Ovary (tissue), 9 donors: ENCODE results near the gene JAK2. TPM values are rescaled to one million over a fixed set of nuclear protein-coding genes. Genes with fewer than 3 reads are reported as not detected.

Experiments used
- DNase-seq, 5 donors: peaks; one replicate each; pipeline ENCODE4 v3.0.0-alpha.2; 2019 to 2020
- H3K27ac ChIP-seq, 2 donors: fragments of 200-600 bp; one replicate each; pipeline versions ENCODE4 v1.5.1 to v1.8.0; 2019 to 2022
- H3K27me3 ChIP-seq: fragments of 200-600 bp; one replicate; pipeline ENCODE4 v1.8.0; 2022
- H3K36me3 ChIP-seq: fragments of 200-600 bp; sonication (generic); one replicate; pipeline ENCODE4 v1.5.1; 2019
- H3K4me1 ChIP-seq: one replicate; pipeline ENCODE4 v1.8.1; 2013; ENCODE audit warnings: mild to moderate bottlenecking, moderate library complexity; ENCODE audit not compliant: insufficient read depth
- H3K4me3 ChIP-seq: fragments of 200-600 bp; sonication (generic); one replicate; pipeline ENCODE4 v1.5.1; 2017
- H3K9me3 ChIP-seq, 2 donors: fragments of 200-600 bp in 1 of 2; sonication (generic) in 1 of 2; one replicate each; pipeline versions ENCODE4 v1.5.1 to v1.8.1; 2013 to 2019; ENCODE audit warnings: mild to moderate bottlenecking in 1 of 2, moderate library complexity in 1 of 2
- EP300 ChIP-seq: sonication (generic); formaldehyde crosslinking; IDR thresholded peaks from one replicate; pipeline ENCODE4 v1.6.1; 2017; ENCODE audit warnings: antibody characterized with exemption
- POLR2A ChIP-seq: fragments of 450-650 bp; IDR thresholded peaks from one replicate; pipeline ENCODE4 v1.6.1; 2017; ENCODE audit warnings: antibody characterized with exemption, mild to moderate bottlenecking, moderate library complexity
- WGBS, 3 donors: extraction: QIAGEN DNeasy Blood & Tissue Kit in 1 of 3; methylation state at CpG; one replicate each; pipeline versions ENCODE4 v1.1.5 to v1.1.7; 2013 to 2017; 5-methylcytosine and 5-hydroxymethylcytosine counted together
- intact Hi-C, 4 donors: fragments of 100-400 bp; cut with DNase I; formaldehyde crosslinking; loops; one replicate each; pipeline versions ENCODE4 v1.11.0 to v1.15.1; 2022 to 2023
- polyA plus RNA-seq, 2 donors: library from polyadenylated mRNA; stranded (reverse); fragments of 200-250 nt in 1 of 2; fragments of 350-450 nt in 1 of 2; fragmentation: Illumina TruSeq in 1 of 2; extraction: RNeasy Lipid Tissue Mini Kit (QIAGEN cat#74804) in 1 of 2; gene quantifications; one replicate each; pipeline ENCODE4 v1.2.3, GENCODE V29; 2013 to 2014
- total RNA-seq, 7 donors: library from RNA; depleted of rRNA in 2 of 7; stranded (reverse); fragments of >200 nt in 2 of 7; fragmentation: NEBNext Ultra II Directional in 3 of 7; extraction: Animal tissue kit (Norgen Biotek cat#: 25700) in 3 of 7; gene quantifications; one replicate each; pipeline versions ENCODE4 v1.1.0 to v1.2.4, GENCODE V29; 2016 to 2023
- TF ChIP-seq, protein P1 (sequence below), 3 donors: fragments of 450-650 bp in 2 of 3; fragments of 200-600 bp in 1 of 3; IDR thresholded peaks; one replicate each; pipeline versions ENCODE4 v1.5.1 to v1.8.0; 2016 to 2022; ENCODE audit warnings: antibody characterized with exemption in 3 of 3, mild to moderate bottlenecking in 1 of 3
- donor health status: DM: no; HTN: no; CAD: no; lungs with moderate emphysema.
- donor health status: DM: no; HTN: no; CAD: no.
- donor health status: Bipolar disorder and iron deficiency.
- donor health status: DM: yes; HTN: yes; CAD: no.
- donor health status: DM: no; HTN: no; CAD: no.
- donor health status: DM: yes; HTN: yes; CAD: no.

Gene JAK2
- total and polyA plus RNA-seq, 9 donors, result 8.6 to 31.4 (median 18.4) TPM

DNA sequence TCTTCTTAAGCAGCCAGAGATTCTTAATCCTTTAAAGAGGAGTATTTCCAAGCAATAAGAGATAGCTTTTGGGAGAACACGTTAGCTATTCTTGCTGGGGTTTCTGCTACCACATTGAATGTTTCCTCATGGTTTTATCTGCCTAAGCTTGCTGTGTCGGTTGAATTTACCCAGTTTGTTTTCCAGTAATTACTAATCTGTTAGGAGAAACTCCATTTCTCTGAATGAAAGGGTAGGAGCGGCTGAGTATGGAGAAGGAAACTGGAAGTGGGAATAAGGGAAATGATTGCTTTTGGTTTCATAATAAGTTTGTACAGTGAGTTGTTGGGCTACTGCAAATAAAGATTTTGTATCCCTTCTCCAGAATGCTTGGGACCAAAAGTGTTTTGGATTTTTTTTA is 1.2 kb downstream of the JAK2 start:
- Histone ChIP-seq H3K4me3 (peak overlapping the region; percentile 89), H3K27ac (peak overlapping the region in 1 of 2 donors; percentile 99), H3K36me3 (no peaks in the 10 kb centered on the region), H3K27me3 (no peaks in the 10 kb centered on the region), H3K4me1 (peaks cover 8% of the 10 kb centered on the region), H3K9me3 (no peaks in the 10 kb centered on the region)
- intact Hi-C loops, result loop anchor here (5.0 to 10.0 kb wide), 5 partner anchors 131 to 311 kb away; partner anchors contain the start of genes RCL1 (in 4 of the 4) and CDC37L1 (in 1 of the 4)
- no peak for TF ChIP-seq EP300
- TF ChIP-seq POLR2A, result no peak
- TF ChIP-seq, protein P1, sequence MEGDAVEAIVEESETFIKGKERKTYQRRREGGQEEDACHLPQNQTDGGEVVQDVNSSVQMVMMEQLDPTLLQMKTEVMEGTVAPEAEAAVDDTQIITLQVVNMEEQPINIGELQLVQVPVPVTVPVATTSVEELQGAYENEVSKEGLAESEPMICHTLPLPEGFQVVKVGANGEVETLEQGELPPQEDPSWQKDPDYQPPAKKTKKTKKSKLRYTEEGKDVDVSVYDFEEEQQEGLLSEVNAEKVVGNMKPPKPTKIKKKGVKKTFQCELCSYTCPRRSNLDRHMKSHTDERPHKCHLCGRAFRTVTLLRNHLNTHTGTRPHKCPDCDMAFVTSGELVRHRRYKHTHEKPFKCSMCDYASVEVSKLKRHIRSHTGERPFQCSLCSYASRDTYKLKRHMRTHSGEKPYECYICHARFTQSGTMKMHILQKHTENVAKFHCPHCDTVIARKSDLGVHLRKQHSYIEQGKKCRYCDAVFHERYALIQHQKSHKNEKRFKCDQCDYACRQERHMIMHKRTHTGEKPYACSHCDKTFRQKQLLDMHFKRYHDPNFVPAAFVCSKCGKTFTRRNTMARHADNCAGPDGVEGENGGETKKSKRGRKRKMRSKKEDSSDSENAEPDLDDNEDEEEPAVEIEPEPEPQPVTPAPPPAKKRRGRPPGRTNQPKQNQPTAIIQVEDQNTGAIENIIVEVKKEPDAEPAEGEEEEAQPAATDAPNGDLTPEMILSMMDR (IDR thresholded peaks at IDR 0.05), result no peak
- no peak for DNase-seq
- WGBS, 3 donors, result 0 to 3% (median 2%) methylated on average over 3 of the region's 3 CpGs

GRCh38 chr9:4986783-4987182 is 1.7 kb downstream of the JAK2 start:
- H3K27me3 ChIP-seq, result no peaks in the 10 kb centered on the region
- H3K9me3 ChIP-seq, result no peaks in the 10 kb centered on the region
- H3K36me3 ChIP-seq, result no peaks in the 10 kb centered on the region
- 46 to 66% (median 62%) methylated on average over 4 of the region's 4 CpGs for WGBS, 3 donors
- intact Hi-C loops, result loop anchor here (5.0 to 10.0 kb wide), 5 partner anchors 132 to 312 kb away; partner anchors contain the start of genes RCL1 (in 4 of the 4) and CDC37L1 (in 1 of the 4)
- peak overlapping the region; percentile 89 for H3K4me3 ChIP-seq
- H3K27ac ChIP-seq, result no peak overlapping the region
- H3K4me1 ChIP-seq, result peaks cover 8% of the 10 kb centered on the region
- TF ChIP-seq, protein P1 (IDR thresholded peaks at IDR 0.05), result no peak
- TF ChIP-seq POLR2A (no peak), EP300 (no peak)
- no peak for DNase-seq

DNA sequence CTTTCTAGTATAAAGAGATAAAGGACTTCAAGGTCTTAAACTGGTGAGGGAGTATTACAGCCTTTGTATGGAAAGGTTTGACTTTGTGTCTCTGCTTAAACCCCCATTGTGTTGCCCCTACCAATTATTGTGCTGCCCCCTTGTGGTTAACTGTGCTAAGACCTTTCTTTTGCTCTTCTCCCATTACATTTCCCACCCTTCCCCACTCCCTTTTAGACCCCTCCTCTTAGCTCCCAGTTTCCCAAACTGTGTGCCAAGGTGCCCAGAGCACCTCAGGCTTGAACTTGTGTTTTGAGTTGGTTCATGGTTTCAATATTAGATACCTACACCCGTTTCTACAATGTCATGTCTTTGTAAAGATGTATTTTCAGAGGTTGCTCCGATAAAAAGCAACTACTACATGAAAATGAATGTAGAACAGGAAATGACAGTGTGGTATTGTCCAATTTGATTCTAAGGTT is 2.9 kb downstream of the JAK2 start:
- Histone ChIP-seq H3K9me3 (peaks cover 0 to 4% of the 10 kb centered on the region in 2 donors), H3K27me3 (no peaks in the 10 kb centered on the region), H3K4me1 (peaks cover 8% of the 10 kb centered on the region), H3K27ac (no peak overlapping the region), H3K4me3 (no peak overlapping the region), H3K36me3 (no peaks in the 10 kb centered on the region)
- intact Hi-C loops, result loop anchor here (5.0 to 10.0 kb wide), 5 partner anchors 133 to 313 kb away; partner anchors contain the start of genes RCL1 (in 4 of the 4) and CDC37L1 (in 1 of the 4)
- WGBS, 3 donors, result 36 to 43% (median 43%) methylated on average over 2 of the region's 2 CpGs
- peak in 4 of 5 donors; percentile 20 to 53 (median 42) for DNase-seq
- TF ChIP-seq POLR2A, result no peak
- TF ChIP-seq, protein P1 (IDR thresholded peaks at IDR 0.05), result peak; percentile 49 to 65 (median 58)

GRCh38 chr9:4992872-4993271 is 7.8 kb downstream of the JAK2 start:
- Histone ChIP-seq H3K36me3 (no peaks in the 10 kb centered on the region), H3K4me3 (no peak overlapping the region), H3K9me3 (peaks cover 0 to 4% of the 10 kb centered on the region in 2 donors), H3K4me1 (no peaks in the 10 kb centered on the region), H3K27me3 (no peaks in the 10 kb centered on the region), H3K27ac (no peak overlapping the region)
- 87 to 93% (median 93%) methylated on average over 1 of the region's 1 CpG for WGBS, 3 donors
- TF ChIP-seq, protein P1 (IDR thresholded peaks at IDR 0.05), result no peak
- no peak for TF ChIP-seq POLR2A
- no peak for TF ChIP-seq EP300
- intact Hi-C loops, result no loop called here
- no peak for DNase-seq
